Activated T-cell treated with anti-CD3 and anti-CD28 coated beads for 48 hours (primary cell): ENCODE data around the gene TNFAIP2.
A peak's percentile ranks its signal among the peaks of the same experiment; 100 is the strongest.

ENCODE experiments used
- DNase-seq: peaks from one replicate; pipeline ENCODE4 v3.0.0-alpha.2; 2020; ENCODE audit warnings: low read depth

TNFAIP2 gene

DNA sequence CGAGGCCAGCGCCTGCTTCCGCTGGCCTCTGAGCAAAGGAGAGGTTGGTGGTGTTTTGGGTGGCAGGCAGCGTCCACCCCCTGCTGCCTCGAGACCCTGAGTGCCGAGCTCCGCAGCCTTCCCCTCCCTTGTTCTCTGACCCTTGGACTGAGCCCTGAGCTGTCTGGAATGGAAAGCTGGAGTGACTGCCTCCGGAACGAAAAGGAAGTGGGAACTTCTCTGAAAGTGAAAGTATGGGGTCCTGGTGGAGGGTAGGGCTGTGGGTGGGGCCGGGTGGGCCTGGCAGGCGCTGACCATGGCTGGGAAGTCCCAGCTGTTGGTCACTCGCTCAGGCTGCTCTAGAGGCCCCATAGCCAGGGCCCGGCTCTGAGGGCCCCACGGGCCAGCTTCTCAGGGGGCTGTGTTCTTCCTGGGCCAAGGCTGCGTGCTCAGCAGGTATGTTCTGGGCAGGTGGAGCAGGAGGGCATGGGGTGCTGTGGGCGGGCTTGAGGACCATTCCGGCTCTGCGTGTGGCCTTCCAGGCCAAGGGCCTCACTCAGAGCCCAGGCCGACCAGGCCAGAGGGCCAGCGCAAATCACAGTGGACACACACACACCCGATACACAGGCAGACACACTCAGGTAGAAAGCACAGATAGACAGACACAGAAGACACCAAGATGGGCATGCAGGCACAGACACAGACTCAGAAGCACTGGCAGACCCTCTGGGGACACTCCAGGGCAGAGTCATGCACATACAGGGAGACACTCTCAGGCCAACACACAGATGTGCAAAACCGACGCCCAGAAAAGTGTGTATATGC is 28.7 kb upstream of the TNFAIP2 start, which contains the start of gene EXOC3L4:
EXOC3L4 (plus strand) TSS at position 320 of the 804 bp plus-strand sequence. CDS start 5,495 bp downstream, outside the sequence.
- DNase-seq = no peak

GRCh38 chr14:103095210-103095778 is 28.0 kb upstream of the TNFAIP2 start:
- DNase-seq = no peak

GRCh38 chr14:103096387-103096786 is 26.9 kb upstream of the TNFAIP2 start:
- DNase-seq = no peak

- DNase-seq = no peak
Observed at GRCh38 chr14:103097244-103097993, 25.8 kb upstream of the TNFAIP2 start.

DNA sequence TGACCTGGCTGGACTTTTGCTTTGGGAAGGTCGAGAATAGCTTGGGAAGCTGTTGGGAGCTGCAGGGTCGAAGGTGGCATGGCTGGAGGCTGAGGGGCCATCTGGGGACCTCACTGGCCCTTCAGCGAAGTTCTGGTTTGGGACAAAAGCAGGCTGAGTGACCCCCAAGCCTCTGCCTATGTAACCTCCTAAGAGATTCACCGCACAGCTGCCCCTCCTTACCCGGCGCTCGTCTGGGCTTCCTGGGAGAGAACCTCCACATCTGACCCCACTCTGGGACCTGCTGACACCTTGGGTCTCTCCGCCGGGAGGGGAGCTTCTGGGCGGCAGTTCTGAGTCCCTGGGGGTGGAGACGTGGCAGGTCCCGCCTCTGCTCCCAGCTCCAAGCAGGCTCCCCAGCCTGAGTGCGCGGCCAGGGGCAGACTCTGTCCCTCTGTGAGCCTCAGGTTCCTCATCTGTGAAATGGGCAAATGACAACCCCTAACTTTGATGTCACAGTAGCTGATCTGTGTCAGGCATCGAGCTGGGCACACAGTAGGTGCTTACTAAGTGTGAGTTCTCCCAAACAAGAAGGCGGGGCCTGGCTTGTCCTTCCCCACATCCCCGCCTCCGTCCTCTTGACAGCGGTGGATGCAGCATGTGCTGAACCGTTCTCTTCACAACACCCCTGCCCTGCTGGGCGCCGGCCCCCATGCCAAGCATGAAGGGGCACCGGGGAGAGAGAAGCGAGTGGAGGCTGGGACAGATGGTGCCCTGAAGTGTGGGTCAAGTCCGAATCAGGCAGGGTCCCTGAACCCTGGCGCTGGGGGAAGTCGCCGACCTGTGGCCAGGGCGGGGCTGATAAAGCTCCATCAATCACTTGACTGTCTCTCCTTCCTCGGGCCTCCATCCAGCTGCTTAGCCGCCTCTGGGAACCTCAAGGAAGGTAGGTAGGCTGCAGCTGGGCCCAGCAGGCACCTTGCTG is 25.0 kb upstream of the TNFAIP2 start:
- DNase-seq = no peak

- DNase-seq = no peak
Observed at GRCh38 chr14:103099081-103099732, 24.1 kb upstream of the TNFAIP2 start.

DNA sequence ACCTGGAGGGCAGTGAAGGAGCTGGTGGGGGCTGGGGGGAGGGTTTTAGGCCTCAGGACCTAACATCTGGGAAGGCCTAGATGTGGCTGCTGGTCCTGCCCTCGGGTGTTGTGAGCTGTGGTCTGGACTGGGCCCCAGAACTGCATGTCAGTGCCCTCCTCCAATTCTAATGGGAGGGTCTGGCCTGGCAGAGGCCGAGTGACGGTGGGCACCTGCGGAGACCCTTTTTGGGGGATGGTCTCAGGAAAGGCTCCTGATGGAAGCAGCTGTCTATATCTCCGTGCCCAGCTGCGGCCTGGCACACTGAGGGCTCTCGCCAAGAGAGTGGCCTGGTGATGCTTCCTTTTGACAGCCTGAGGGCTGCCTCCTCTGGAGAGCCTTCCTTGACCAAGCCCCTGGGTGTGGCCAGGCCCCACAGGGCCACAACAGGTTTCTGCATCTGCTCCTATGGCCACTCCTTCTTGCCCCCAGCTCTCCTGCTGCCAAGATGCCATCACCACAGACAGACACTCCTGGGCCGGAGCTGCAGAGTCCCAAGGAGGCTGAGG is 23.5 kb upstream of the TNFAIP2 start:
- DNase-seq = no peak

DNA sequence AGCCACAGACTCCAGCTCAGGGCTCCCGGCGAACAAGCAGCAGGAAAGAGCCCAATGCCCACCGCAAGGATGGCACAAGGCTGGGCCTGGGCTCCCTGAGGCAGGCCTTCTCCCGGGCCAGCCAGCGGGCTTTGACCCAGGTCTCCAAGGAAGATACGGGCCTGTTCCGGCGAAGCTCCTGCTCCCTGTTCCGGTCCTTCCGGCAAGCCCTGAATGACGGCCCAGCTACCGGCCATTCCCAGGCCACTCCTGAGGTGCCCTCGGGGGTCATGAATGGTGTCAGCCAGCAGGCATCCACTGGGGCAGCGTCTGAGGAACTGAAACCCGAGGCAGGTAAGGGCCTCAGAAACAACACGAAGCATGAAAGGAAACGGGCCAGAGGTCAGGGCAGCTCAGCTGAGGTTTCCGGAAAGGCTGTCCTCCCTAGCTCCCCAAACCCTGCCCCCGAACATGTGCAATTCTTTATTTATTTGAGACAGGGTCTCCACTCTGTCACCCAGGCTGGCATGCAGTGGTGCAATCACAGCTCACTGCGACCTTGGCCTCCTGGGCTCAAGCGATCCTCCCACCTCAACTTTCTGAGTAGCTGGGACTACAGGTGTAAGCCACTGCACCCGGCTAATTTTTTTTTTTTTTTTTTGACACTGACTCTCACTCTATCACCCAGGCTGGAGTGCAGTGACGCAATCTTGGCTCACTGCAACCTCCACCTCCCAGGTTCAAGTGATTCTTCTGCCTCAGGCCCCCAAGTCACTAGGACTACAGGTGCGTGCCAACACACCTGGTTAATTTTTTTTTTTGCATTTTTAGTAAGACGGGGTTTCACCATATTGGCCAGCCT is 22.8 kb upstream of the TNFAIP2 start:
- no peak for DNase-seq

GRCh38 chr14:103101257-103101962 is 21.9 kb upstream of the TNFAIP2 start:
- DNase-seq = no peak

DNA sequence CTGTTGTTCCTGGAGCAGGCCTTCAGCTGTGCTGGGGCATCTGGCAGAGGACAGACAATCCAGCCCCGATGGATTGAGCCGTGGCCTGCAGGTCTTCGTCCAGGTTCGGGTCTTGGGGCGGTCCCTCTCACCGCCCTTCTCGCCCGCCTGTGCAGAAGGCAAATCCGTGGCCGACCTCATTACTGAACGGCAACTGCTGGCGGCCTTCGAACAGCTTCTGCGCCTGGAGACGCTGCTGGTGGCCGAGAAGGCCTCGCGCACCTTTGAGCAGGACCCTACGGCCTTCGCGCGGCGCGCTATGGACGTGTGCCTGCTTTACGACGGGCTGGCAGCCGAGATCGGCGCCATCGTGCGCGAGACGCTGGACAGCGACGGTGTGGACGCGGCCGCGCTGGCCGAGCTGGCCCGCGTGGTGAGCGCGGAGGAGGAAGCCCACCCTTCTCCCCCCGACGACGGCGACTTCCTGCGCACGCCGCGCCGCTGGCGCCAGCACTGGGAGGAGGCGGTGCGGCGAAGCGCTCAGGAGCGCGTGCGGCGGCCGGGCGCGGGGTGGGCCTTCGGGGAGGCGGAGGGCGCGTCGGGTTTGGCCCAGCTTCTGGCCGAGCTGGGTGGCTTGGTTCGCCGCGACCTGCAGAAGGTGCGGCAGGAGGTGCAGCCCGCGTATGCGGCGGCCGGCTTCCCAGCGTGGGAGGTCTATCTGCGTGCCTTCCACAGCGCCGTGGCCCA is 21.1 kb upstream of the TNFAIP2 start:
- no peak for DNase-seq

- no peak for DNase-seq
Observed at GRCh38 chr14:103102689-103103260, 20.5 kb upstream of the TNFAIP2 start.

GRCh38 chr14:103103461-103104388 is 19.5 kb upstream of the TNFAIP2 start:
- no peak for DNase-seq

DNA sequence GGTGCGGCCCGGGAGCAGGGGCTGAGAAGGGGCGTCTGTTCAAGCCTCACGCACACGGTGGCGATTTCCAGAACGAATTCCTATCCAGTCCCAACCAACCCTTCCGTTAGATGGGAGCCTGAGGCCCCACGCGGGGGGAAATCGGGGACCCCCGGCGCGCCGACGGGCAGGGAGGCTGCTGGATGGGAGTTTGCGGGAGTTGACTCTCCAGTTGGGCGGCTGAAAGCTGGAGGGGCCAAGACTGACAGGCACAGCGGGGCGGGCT is 18.9 kb upstream of the TNFAIP2 start:
- no peak for DNase-seq

DNA sequence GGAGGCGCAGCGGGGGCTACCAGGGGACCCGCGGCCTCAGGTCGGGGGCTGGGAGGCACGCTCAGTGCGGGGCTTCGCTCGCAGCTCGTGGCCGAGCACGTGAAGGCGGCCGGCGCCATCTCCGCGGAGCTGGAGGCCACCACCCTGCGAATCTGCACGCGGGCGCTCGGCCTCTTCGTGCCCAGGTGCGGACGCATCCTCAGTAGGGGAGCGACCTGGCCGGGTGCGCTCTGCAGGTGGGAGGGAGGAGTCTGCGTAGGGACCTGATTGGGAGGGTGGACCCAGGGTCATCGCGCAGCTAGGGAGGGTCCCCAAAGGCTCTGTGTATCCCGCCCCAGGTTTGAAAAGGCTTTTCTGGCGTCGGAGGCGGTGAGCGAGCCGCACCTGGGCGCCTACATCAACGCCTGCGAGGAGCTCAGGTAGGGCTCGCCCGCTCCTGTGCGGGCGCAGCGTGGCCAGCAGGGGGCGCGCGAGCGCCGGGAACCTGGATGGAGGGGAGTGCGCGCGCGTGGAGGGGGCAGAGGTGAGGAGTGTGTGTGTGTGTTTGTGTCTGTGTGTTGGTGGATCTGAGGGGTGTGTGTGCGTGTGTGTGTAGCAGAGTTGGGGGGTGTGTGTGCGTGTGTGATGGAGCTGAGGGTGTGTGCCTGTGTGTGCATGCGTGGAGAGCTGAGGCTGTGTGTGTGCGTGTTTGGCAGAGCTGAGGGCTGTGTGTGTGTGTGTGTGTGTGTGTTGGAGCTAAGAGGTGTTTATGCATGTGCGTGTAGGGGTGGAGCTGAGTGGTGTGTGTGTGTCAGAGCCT is 18.4 kb upstream of the TNFAIP2 start:
- peak; percentile 73 for DNase-seq

DNA sequence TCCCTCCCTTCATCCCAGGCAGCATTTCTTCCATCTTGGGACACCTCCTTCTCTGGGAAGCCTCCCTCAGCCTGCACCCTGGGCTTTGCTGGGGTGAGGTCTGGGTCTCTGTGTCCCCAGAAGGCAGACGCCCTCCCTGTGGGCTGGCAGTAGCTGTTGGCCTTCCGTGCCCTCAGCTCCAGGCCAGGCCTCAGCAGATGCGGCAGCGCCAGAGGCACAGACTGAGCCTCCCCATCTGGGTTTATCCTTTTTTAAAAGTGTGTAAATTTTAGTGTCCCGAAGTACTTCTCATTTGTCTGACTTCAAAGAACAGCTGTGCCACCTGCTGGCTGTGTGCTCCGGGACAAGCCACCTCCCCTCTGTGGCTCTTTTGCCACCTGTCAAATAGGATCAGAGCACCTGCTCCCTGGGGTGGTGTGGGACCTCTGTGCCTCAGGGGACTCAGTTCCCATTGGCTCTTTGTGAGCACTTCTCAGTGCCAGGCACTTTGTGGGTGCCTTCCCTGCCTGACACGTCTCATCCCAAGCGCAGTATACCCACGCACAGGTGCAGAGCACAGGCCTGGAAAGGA is 17.6 kb upstream of the TNFAIP2 start:
- no peak for DNase-seq

GRCh38 chr14:103107455-103107854 is 15.8 kb upstream of the TNFAIP2 start:
- DNase-seq = no peak
